HUDEP-2 (cell line): Measurements from ENCODE around the gene KRTAP10-11.
"Not testable (repeated sequence)": the region's sequence is repeated elsewhere in the genome, so short reads cannot be mapped to it uniquely, and the experiment has no call there.

Source experiments
- DNase-seq, 76 experiments: peaks; one replicate each; lab custom pipeline; 2025; ENCODE audit not compliant: unreplicated experiment in 76 of 76; lab: John Stamatoyannopoulos, UW

Gene KRTAP10-11

DNA sequence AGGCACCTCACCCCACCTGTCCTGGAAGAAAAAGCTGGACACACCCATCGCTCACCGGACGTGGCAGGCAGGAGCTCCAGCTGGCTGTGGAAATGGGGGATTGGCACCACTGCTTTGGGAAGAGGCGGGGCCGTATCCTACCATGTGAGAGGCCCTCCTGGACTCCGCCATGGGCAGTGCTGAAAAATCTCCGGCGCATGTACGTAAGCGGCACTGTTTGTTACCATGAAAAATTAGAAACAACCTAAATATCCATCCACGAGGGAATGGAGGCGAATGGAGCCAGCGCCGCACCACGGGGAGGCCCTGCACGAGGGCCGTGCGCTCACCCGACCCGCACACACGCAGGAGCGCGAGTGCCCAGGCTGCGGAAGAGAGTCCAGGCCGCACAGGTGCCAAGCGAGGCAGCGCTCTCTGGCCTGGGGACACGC is 31.2 kb upstream of the KRTAP10-11 start:
- DNase-seq = no peak

DNA sequence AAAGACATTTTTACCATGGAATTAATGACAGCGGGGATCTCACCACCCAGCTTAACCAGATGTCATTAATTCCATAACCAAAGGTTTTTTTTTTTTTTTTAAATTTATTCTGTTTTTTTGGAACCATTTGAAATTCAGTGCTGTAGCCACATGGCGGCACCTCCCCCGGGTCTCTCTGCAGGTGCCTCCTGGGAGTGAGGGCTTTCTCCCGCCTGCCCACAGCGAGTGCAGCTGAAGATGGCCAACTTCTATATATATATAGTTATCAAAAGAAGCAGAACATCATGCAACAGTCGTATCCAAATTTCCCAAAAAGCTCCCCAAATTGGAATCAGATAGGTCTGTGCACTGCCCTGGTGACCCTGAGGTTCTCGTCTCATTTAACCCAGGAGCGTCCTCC is 30.7 kb upstream of the KRTAP10-11 start:
- DNase-seq = no peak

DNA sequence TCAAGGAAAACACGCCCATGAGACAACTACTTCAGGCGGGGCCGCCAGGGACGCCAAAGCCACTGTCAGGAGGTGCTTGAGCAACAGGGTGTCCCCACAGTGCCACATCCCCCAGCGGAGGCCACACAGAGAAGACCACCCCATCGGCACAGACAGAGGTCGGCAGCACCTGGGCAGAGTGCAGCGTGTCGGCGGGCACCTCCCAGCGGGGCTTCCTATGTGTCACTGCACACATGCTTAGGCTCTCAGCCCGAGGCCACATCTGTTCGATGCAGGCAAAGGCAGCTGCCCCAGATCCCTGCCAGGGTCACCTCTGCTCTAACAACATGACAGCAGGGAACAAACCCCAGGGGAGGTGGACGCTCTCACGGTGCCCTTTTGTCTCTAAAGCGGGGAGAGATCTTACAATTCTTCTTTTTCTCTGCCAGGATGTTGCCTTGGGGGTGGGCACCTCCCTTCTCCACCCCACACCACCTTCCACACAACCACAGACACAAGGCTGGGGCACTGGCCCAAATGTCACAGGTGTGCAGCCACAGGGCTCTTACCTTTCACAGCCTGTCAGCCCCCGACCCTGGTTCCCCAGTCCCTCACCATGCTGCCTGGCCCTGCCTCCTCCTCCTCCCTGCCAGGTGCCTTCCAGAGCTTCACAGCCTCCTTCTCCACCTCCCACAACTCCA is 30.2 kb upstream of the KRTAP10-11 start:
- DNase-seq = no peak

DNA sequence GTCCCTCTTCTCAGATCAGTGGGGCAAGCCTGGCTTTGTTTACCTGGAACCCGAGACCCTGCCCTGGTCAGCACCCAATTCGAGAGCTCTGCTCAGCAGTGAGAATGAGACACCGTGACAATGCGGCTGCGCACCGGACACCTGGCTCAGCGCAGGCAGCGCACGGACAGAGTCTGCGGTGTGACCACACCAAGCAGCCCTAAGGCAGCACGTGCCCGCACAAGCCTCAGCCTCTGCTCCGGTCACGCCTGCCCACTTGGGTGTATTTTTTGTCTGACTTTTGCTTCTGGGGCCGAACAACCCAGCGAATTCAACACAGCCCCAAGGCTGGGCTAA is 29.7 kb upstream of the KRTAP10-11 start:
- DNase-seq = no peak

DNA sequence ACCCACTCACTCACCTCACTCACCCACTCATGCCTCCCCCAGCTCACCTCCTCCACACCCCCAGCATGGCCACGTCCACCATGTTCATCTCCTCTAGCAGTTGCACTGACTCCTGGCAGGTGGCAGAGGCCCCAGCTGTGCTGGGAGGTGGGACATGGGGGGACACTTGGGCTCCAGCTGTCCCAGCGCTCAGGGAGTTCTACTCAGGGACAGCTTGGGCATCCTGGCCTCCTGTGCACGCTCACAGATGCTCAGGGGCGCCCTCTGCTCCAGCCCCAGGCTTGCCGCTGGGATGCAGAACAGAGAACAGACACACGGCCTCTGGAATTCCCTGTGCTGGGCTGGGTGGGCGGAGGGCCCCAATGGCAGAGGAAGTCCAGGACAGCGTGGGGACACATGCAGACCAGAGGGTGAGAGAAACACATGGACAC is 29.1 kb upstream of the KRTAP10-11 start:
- DNase-seq = no peak

DNA sequence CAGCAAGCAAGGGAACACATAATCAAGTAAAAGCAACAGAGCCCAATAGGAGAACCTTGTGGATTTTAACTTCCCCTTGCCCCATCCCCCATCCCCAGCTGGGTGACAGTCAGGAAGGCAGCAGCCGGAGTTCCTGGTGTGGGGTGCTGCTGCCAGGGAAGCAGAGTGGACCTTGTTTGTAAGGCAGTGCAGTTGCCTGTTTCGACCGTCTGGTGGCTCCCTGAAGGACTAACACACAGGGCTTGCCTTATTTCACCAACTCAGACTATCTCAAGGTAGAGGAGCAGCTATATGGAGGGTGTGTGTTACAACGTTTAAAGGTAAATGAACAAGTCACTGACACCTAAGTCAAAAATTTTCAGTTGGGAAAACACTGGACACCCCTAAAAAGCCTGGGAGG is 27.7 kb upstream of the KRTAP10-11 start:
- DNase-seq = peak in 3 of 76 experiments; percentile 13 to 21 (median 13)

DNA sequence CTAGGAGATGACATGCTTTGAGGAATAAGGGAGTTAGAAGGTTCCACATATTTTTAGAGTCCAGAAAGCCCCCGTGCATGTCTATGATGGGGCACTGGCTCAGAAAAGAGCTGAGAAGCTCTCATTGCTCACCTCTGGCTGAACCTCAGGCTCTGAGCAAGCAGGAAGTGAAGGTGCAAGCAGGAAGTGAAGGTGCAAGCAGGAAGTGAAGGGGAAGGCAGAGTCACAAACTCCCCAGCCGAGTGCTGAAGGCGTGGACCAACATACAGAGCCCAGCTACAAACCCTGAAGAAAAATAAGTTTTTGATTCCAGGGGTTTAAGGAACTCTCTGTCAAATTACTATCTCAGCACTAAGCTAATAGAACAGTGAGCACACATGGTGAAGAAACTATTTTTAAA is 27.3 kb upstream of the KRTAP10-11 start:
- DNase-seq = no peak

DNA sequence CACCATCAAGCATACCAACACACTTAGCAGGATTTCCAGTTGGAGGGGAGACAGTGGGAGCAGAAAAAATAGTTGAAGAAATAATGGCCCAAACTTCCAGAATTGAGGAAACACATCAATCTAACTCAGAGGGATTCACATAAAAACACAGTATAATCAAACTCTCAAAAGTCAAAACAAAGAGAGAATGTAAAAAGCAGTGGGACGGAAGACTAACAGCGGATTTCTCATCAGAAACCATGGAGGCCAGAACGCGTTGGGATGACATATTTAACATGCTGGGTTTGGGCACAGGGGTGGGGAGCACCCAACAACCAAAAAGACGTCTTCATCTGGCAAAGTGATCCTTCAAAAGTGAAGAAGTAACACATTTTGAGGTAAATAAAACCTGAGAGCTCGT is 26.3 kb upstream of the KRTAP10-11 start:
- DNase-seq = no peak

DNA sequence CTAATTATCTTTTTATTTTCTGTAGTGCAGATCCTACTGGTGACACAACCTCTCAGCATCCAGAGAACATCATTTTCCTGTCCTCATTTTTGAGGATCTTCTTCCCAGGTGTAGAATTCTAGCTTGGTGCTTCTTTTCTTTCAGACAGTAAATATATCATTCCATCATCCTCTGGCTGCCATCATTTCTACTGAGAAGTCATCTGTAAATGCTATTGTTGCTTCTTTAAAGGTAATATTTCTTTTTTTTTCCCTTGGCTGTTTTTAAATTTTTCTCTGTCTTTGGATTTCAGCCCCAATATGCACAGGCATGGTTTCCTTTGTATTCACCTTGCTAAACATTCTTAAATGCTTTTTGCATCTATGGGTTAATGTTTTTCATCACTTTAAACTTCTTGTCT is 22.6 kb upstream of the KRTAP10-11 start:
- DNase-seq = no peak

DNA sequence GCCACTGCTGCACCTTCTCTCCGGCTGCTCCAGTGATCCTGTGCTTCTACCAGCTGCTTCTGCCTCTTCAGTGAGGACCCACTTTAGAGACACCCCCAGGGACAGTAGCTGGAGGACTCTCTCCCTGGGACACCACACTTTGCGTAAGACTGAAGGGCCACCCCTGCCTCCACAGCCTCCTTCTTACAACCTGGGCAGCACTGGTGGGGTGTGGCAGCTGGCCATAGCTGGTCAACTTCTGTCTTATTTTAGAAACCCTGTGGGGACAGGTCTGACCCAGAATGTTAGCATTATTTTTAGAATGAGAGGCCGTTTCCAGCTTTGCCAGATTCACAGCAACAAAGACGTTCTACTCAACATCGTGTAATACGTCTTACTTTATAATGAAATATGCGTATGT is 20.5 kb upstream of the KRTAP10-11 start:
- DNase-seq = no peak

DNA sequence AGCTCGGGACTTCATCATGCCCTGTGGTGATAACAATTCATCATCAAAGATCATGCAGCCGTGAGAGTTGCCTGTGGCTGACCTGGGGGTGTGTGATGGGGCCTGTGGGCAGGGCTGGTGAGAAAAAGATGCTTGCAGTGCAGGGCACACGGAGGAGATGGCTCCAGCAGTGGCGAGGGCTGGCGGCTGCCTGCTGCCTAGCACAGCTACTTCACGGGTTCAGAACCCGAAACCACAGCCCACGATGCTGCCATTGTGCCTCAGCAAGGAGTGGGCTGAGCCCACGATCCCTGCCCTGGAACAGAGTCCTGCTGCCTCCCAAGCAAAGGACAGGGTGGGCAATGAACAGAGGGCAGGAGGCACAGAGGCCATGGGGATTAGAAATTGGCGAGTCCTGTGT is 20.0 kb upstream of the KRTAP10-11 start:
- no peak for DNase-seq

DNA sequence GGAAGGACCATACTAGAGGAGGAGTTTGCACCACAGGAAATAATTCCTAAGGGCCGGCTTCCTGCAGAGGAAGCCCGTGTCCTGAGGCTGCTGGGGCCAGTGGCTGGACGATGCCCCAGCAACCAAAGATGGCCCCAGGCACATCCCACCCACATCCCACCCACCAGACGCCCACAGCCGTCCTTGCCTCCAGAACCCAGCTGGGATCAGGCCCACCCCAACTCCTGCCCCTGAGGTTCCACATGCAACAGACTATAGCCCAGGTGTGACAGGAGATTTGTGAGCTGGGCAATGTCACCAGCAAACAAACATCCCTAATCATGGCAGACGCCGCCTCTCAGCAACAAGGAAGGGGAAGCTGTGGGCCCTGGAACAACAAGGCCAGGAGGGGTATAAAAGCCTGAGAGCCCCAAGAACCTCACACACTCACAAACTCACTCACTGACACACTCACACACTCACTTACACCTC is 19.5 kb upstream of the KRTAP10-11 start, which contains the start of gene KRTAP10-9:
Gene KRTAP10-9, plus strand, starts transcription at position 421 of the 471 bp plus-strand sequence. CDS start 79 bp downstream, outside the sequence.
- no peak for DNase-seq

DNA sequence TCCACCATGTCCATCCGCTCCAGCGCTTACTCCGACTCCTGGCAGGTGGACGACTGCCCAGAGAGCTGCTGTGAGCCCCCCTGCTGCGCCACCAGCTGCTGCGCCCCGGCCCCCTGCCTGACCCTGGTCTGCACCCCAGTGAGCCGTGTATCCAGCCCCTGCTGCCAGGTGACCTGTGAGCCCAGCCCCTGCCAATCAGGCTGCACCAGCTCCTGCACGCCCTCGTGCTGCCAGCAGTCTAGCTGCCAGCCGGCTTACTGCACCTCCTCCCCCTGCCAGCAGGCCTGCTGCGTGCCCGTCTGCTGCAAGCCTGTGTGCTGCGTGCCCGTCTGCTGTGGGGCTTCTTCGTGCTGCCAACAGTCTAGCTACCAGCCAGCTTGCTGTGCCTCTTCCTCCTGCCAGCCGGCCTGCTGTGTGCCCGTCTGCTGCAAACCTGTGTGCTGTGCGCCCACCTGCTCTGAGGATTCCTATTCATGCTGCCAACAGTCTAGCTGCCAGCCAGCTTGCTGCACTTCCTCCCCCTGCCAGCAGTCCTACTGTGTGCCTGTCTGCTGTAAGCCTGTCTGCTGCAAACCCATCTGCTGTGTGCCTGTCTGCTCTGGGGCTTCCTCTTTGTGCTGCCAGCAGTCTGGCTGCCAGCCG is 18.9 kb upstream of the KRTAP10-11 start:
- DNase-seq = not testable (repeated sequence)

DNA sequence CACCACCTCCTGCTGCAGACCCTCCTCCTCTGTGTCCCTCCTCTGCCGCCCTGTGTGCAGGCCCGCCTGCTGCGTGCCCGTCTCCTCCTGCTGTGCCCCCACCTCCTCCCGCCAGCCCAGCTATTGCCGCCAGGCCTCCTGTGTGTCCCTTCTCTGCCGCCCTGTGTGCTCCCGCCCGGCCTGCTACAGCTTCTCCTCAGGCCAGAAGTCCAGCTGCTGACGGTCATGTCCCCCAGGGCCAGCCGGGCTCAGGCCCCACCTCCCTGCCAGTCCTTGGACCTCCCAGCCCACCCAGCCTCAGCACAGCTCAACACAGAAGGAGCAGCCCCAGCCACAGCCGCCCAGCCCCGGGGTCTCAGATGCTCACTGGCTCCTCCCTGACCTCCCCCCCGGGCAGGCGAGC is 18.4 kb upstream of the KRTAP10-11 start:
- not testable (repeated sequence) for DNase-seq

DNA sequence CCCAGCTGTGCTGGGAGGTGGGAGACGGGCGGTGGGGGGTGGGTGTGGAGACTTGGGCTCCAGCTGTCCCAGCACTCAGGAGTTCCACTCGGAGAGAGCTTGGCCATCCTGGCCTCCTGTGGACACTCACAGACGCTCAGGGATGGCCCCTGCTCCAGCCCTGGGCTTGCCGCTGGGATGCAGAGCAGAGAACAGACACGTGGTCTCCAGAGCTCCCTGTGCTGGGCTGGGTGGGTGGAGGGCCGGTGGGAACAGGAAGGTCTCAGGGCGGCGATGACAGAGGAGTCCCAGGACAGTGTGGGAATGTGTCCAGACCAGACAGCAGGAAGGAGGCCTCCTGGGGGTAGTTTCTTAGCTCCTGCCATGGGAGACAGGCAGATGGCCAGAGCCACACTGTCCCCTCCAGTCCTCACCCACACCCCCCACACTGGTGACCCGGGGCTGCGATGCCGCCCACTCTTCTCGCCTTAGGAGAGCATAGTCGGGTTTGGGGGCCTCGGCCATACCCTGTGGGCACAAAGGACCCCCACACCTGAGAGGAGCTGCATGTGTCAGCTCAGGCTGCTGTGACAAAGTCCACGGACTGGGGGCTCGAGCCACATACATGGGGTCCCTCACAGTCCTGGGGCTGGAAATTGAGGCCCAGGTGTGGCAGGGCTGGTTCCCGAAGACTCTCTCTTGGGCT is 17.4 kb upstream of the KRTAP10-11 start:
- DNase-seq = no peak

DNA sequence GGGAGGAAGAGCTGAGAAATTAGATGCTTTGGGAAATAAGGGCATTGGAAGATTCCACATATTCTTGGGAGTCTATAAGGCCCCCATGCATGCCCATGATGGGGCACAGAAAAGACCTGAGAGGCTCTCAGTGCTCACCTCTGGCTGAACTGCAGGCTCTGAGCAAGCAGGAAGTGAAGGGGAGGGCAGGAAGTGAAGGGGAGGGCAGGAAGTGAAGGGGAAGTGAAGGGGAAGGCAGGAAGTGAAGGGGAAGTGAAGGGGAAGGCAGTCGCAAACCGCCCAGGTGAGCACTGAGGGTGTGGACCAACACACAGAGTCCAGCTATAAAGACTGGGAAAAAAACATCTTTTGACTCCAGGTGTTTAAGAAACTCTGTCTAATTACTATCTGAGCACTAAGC is 15.8 kb upstream of the KRTAP10-11 start:
- DNase-seq = no peak

DNA sequence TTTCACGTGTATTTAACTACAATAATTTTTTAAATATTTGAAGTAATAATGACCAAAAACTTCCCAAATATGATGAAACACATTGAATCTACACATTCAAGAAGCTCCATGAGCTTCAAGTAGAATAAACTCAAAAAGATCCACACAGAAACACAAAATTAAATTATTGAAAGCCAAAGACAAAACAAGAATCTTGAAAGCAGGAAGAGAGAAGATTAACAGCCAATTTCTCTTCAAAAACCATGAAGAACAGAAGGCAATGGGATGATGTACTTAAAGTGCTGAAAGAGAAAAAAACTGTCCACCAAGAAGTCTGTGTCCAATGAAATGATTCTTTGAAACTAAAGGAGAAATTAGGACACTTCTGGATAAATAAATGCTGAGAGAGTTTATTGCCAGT is 14.1 kb upstream of the KRTAP10-11 start:
- DNase-seq = no peak

DNA sequence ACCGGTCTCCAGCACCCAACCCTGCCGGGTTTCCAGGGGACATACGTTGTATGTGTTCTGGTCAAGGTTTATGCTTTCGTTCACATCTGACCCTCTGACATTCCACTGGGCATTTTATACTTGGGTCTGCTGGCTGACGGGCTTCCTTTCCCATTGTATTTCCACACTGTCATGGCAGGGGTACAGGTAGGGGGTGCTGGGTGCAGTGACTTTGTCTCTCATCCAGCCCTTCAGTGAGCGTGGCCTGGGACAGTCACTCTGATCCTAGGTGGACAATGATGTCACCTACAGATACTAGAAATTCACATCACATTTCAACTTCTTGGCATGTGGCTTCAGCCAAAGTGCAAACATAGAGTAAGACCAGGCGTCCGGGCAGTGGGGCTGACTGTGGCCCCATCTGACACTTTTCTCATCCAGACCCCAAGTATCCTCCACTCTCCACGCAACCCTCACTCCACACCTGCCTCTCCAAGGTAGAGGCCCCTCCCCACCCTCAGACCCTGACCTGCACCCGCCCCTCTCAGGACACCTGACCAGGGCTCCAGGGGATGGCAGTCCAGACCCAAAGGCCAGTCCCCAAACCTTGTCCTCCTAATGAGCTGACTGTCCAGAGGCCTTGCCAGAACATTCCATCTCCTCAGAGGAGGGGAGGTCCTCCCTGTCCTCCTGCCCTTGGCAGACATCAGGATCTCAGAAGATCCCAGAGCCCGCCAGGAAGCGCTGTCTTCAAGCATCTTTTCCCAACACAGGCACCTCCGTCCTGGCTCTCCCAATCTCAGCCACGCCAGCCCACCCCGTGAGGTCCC is 9.8 kb upstream of the KRTAP10-11 start:
- DNase-seq = no peak

DNA sequence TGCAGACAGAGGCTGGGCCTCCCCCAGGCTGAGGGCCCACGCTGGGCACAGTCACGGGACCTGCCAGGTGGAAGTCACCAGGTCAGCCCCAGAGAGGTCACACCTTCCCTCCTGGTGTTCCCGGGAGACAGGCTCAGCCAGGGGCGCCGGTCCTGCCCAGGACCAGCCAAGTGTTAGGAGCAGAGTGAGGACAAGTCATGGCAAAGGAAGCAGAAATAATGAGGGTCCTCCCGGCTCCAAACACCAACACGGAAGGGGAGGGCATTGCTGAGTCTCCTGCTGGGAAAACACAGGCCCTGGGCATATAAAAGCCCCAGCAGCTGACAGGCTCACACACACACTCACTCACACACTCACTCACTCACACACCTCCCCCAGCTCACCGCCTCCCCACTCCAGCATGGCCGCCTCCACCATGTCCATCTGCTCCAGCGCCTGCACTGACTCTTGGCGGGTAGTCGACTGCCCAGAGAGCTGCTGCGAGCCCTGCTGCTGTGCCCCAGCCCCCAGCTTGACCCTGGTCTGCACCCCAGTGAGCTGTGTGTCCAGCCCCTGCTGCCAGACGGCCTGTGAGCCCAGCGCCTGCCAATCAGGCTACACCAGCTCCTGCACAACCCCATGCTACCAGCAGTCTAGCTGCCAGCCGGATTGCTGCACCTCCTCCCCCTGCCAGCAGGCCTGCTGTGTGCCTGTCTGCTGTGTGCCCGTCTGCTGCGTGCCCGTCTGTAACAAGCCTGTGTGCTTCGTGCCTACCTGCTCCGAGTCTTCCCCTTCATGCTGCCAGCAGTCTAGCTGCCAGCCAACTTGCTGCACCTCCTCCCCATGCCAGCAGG is 9.0 kb upstream of the KRTAP10-11 start, which contains the start of gene KRTAP10-10:
Gene KRTAP10-10, plus strand, starts transcription at position 339 of the 833 bp plus-strand sequence. Its CDS starts 62 bp downstream, at position 401.
- DNase-seq = no peak

DNA sequence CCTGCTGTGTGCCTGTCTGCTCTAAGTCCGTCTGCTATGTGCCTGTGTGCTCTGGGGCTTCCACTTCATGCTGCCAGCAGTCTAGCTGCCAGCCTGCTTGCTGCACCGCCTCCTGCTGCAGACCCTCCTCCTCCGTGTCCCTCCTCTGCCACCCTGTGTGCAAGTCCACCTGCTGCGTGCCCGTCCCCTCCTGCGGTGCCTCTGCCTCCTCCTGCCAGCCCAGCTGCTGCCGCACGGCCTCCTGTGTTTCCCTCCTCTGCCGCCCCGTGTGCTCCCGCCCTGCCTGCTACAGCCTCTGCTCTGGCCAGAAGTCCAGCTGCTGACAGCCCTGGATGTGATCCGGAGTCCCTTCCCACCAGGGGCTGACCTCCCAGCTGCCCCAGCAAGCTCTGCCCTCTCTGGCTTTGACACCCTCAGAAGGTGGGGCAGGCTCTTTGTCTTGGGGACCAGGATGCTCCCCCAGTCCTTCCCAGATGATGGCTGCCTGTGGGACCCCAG is 8.3 kb upstream of the KRTAP10-11 start:
- not testable (repeated sequence) for DNase-seq
